ENCODE data around the gene RAB40C. TPM values are rescaled to one million over a fixed set of nuclear protein-coding genes. Genes with fewer than 3 reads are reported as not detected.

RAB40C gene
- polyA plus RNA-seq, 2 of the 4 experiments (the other 2 are of a cell fraction): 4.4 to 9.7 TPM

GRCh38 chr16:667113-667779, 77.4 kb downstream of the RAB40C start:
- H3K4me3 ChIP-seq: no peak overlapping the region
- DNase-seq (ENCODE audit: low read depth in 1 of 2, low spot score in 1 of 2) (no peak), FAIRE-seq (no peak), ATAC-seq (peak in 1 of 2 experiments; percentile 1; a peak in 1 of 6 replicates)
- POLR2A ChIA-PET: no interaction called here
- H3K9me3 ChIP-seq: no peaks in the 10 kb centered on the region
- peak overlapping the region; percentile 90 to 93; a peak in 5 of 6 replicates for H3K27ac ChIP-seq
- 82% methylated on average over 18 of the region's 22 CpGs for WGBS (ENCODE audit: missing lambda C conversion rate)
- TF ChIP-seq MAX (IDR thresholded peaks at IDR 0.05) (no peak), KDM1A (IDR thresholded peaks at IDR 0.05; ENCODE audit: low read depth) (no peak), RCOR1 (IDR thresholded peaks at IDR 0.05; ENCODE audit: low read depth, low read length) (no peak), SMC3 (IDR thresholded peaks at IDR 0.05) (no peak), RARB (CRISPR knock-in tag; IDR thresholded peaks at IDR 0.05) (no peak), ELK1 (IDR thresholded peaks at IDR 0.05; ENCODE audit: low read depth, low read length) (no peak), EHMT2 (IDR thresholded peaks at IDR 0.05; ENCODE audit: low read depth) (no peak), RNF2 (IDR thresholded peaks at IDR 0.05; ENCODE audit: borderline replicate concordance, low read depth) (no peak), BHLHE40 (IDR thresholded peaks at IDR 0.05; ENCODE audit: low read depth, low read length) (no peak), NR3C1 (IDR thresholded peaks at IDR 0.05) (no peak), REST (IDR thresholded peaks at IDR 0.05) (no peak), E2F6 (IDR thresholded peaks at IDR 0.05; ENCODE audit: borderline replicate concordance, low read depth) (no peak), KDM5A (IDR thresholded peaks at IDR 0.05) (no peak), JUN (IDR thresholded peaks at IDR 0.05) (no peak)
- peaks cover 11% of the 10 kb centered on the region for H3K4me1 ChIP-seq
- CTCF ChIA-PET: interaction anchor here (0.6 to 13.5 kb wide), 21 partner anchors 9 to 113 kb away, joined by 3 to 105 read pairs (median 5); partner anchors contain the start of genes METTL26, RHBDL1, STUB1 and WDR24
- H3K4me2 ChIP-seq: peak overlapping the region; percentile 35; the same call in 1 of the 3 replicates

GRCh38 chr16:667780-668518, 78.1 kb downstream of the RAB40C start, which contains the start of gene RHOT2:
TSS of gene RHOT2 (plus strand) at chr16:668132. CDS start at chr16:668200, 68 bp downstream.
- no peak for FAIRE-seq
- CTCF ChIA-PET: interaction anchor here (0.6 to 13.5 kb wide), 22 partner anchors 8 to 943 kb away, joined by 3 to 105 read pairs (median 5); partner anchors contain the start of genes METTL26, RHBDL1, STUB1 and WDR24
- TF ChIP-seq ZFP36 (IDR thresholded peaks at IDR 0.05; ENCODE audit: borderline replicate concordance, partially characterized antibody): no peak
- peak; percentile 98 for TF ChIP-seq MAZ (IDR thresholded peaks at IDR 0.05; ENCODE audit: borderline replicate concordance, low read depth, low read length)
- TF ChIP-seq PHF8 (IDR thresholded peaks at IDR 0.05; ENCODE audit: borderline replicate concordance, low read depth): peak; percentile 73; the same call in 1 of the 2 replicates
- TF ChIP-seq CTCF (IDR thresholded peaks at IDR 0.05): peak; percentile 86
- TF ChIP-seq POLR2AphosphoS2 (conservative IDR thresholded peaks at IDR 0.05; ENCODE audit: low read length): no peak
- no peak for TF ChIP-seq EHMT2 (IDR thresholded peaks at IDR 0.05; ENCODE audit: low read depth)
- no peak for TF ChIP-seq HMGXB4 (CRISPR knock-in tag; IDR thresholded peaks at IDR 0.05; ENCODE audit: borderline replicate concordance)
- peak; percentile 57 to 93 for TF ChIP-seq JUN (IDR thresholded peaks at IDR 0.05)
- no peak for TF ChIP-seq HEYL (CRISPR knock-in tag; IDR thresholded peaks at IDR 0.05)
- 0 out of 2 replicates have a peak, but pooled peaks have one; percentile 36 for TF ChIP-seq RNF2 (IDR thresholded peaks at IDR 0.05; ENCODE audit: borderline replicate concordance, low read depth)
- TF ChIP-seq BCL3 (IDR thresholded peaks at IDR 0.05): peak; percentile 76; the same call in 2 of the 3 replicates

More at GRCh38 chr16:667780-668518, 78.1 kb downstream of the RAB40C start, which contains the start of gene RHOT2:
- peak; percentile 81 to 94 for ATAC-seq
- H3K4me2 ChIP-seq: peak within 1 kb of the TSS; percentile 97
- peak within 1 kb of the TSS; percentile 98 for H3K4me3 ChIP-seq
- peak; percentile 63 to 93 for DNase-seq (ENCODE audit: low read depth in 1 of 2, low spot score in 1 of 2)
- peak within 1 kb of the TSS; percentile 90 to 93 for H3K27ac ChIP-seq
- POLR2A ChIA-PET: no interaction called here
- H3K9me3 ChIP-seq: no peaks in the 10 kb centered on the region
- WGBS (ENCODE audit: missing lambda C conversion rate): 4% methylated on average over 14 of the region's 78 CpGs
- peaks cover 11% of the 10 kb centered on the region for H3K4me1 ChIP-seq

Data from A549 (cell line).